ENCODE results near the gene AK3. TPM values are rescaled to one million over a fixed set of nuclear protein-coding genes. Genes with fewer than 3 reads are reported as not detected.

AK3 gene
- total and polyA plus RNA-seq, 2 of the 8 experiments (the other 6 are each of a cell fraction or from before 2014, with no cell fraction given) = 8.9 to 30.0 TPM

DNA sequence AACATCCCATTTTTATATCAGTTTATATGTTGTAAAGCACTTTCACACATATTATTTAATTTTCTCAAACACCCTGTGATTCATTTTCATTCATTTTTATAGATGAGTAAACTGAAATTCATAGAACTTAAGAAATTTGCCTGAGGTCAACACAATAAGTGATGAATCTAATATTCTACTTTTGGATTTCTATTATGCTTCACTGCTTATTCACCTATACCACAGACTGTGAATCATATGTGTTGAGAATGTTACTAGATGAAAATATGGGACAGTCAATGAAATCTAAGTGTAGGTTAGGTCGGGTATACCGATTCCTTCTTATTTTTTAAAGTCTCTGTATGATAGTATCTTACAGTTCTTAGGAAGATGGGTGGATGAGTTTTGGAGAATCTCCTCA is 36.9 kb downstream of the AK3 start:
- no peak overlapping the region for H4K8ac ChIP-seq (ENCODE audit: extremely low read depth, insufficient read depth, low read length)
- no peak overlapping the region for H4K91ac ChIP-seq (replicated peaks; ENCODE audit: insufficient read length, low read length)
- no peak overlapping the region for H3K4ac ChIP-seq (replicated peaks; ENCODE audit: insufficient read length, low read depth, low read length)
- 88% methylated on average over 2 of the region's 2 CpGs; no CpG with 5 or more reads in 1 of the 2 experiments for WGBS, 2 experiments (ENCODE audit: extremely low coverage in 1 of 2, insufficient coverage in 1 of 2, insufficient read length in 1 of 2, insufficient replicate concordance in 2 of 2, low coverage in 1 of 2, low lambda C conversion rate in 2 of 2, missing lambda C conversion rate in 1 of 2)
- no peak overlapping the region for H3K4me2 ChIP-seq (ENCODE audit: insufficient read depth in 1 of 2, low read depth in 2 of 2, low read length in 2 of 2)
- DNase-seq (ENCODE audit: low read depth in 1 of 2, low spot score in 2 of 2) = no peak
- H2BK20ac ChIP-seq (ENCODE audit: low read length) = no peak overlapping the region
- H2AFZ ChIP-seq (ENCODE audit: low read length) = no peak overlapping the region
- H3K4me3 ChIP-seq (ENCODE audit: extremely low read depth in 1 of 4, insufficient read depth in 2 of 4, low read depth in 3 of 4, low read length in 4 of 4) = no peak overlapping the region
- no peaks in the 10 kb centered on the region for H3K79me1 ChIP-seq (ENCODE audit: low read depth, low read length)
- no peak overlapping the region for H2AK5ac ChIP-seq (ENCODE audit: low read depth, low read length)
- H2BK15ac ChIP-seq (ENCODE audit: low read length) = no peak overlapping the region
- H3K27me3 ChIP-seq (replicated peaks in 1 of 4; ENCODE audit: control insufficient read depth in 3 of 4, extremely low read depth in 1 of 4, insufficient read depth in 3 of 4, low read length in 3 of 4) = no peaks in the 10 kb centered on the region
- H3K9ac ChIP-seq (replicated peaks in 1 of 4; ENCODE audit: extremely low read depth in 1 of 4, low read depth in 3 of 4, low read length in 3 of 4) = no peak overlapping the region
- FAIRE-seq = no peak
- ChIA-PET CTCF (ENCODE audit: partially characterized antibody) (interaction anchor here (1.2 kb wide), 1 partner anchor 9 kb away, joined by 3 read pairs; no protein-coding TSS in a partner anchor), POLR2A (ENCODE audit: partially characterized antibody) (no interaction called here)
- no peak overlapping the region for H4K5ac ChIP-seq (ENCODE audit: insufficient read length, low read depth, low read length)
- no peak overlapping the region for H2BK5ac ChIP-seq (ENCODE audit: low read depth, low read length)
- H3K23ac ChIP-seq (ENCODE audit: insufficient read length) = no peak overlapping the region
- no peak overlapping the region for H3K18ac ChIP-seq (ENCODE audit: extremely low read depth, low read length)
- no peak overlapping the region for H3K27ac ChIP-seq (ENCODE audit: low read depth, low read length)
- H3K79me2 ChIP-seq (ENCODE audit: control insufficient read depth in 1 of 2, insufficient read depth in 2 of 2, low read length in 2 of 2) = no peaks in the 10 kb centered on the region
- H4K20me1 ChIP-seq (replicated peaks in 1 of 2; ENCODE audit: control insufficient read depth in 1 of 2, insufficient read depth in 2 of 2, low read length in 2 of 2) = no peaks in the 10 kb centered on the region
- no peak overlapping the region for H2BK12ac ChIP-seq (ENCODE audit: low read depth, low read length)
- H3K14ac ChIP-seq (ENCODE audit: insufficient read length) = no peak overlapping the region
- H3K9me3 ChIP-seq (ENCODE audit: insufficient read depth in 2 of 2, low read depth in 1 of 2, low read length in 1 of 2) = no peaks in the 10 kb centered on the region
- no peak overlapping the region for H3K56ac ChIP-seq (replicated peaks; ENCODE audit: insufficient read length, low read depth, low read length)
- no peak overlapping the region for H2BK120ac ChIP-seq (replicated peaks; ENCODE audit: low read depth, low read length)
- no peaks in the 10 kb centered on the region for H3K4me1 ChIP-seq (replicated peaks in 1 of 4; ENCODE audit: control insufficient read depth in 3 of 4, insufficient read depth in 4 of 4, low read length in 3 of 4)
- H3K23me2 ChIP-seq (ENCODE audit: low read depth, low read length) = no peaks in the 10 kb centered on the region
- peaks cover 3 to 21% (median 7%) of the 10 kb centered on the region in 4 experiments; a peak in 3 of 8 replicates for H3K36me3 ChIP-seq (ENCODE audit: control insufficient read depth in 2 of 4, insufficient read depth in 4 of 4, low read length in 3 of 4)
- TF ChIP-seq, protein P1, sequence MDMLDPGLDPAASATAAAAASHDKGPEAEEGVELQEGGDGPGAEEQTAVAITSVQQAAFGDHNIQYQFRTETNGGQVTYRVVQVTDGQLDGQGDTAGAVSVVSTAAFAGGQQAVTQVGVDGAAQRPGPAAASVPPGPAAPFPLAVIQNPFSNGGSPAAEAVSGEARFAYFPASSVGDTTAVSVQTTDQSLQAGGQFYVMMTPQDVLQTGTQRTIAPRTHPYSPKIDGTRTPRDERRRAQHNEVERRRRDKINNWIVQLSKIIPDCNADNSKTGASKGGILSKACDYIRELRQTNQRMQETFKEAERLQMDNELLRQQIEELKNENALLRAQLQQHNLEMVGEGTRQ (IDR thresholded peaks at IDR 0.05; ENCODE audit: low read length) = no peak
- no peak for TF ChIP-seq SRF (IDR thresholded peaks at IDR 0.05; ENCODE audit: low read depth, low read length)
- TF ChIP-seq CHD2 (IDR thresholded peaks at IDR 0.05; ENCODE audit: low read length) = no peak
- no peak for TF ChIP-seq NANOG (IDR thresholded peaks at IDR 0.05; ENCODE audit: insufficient read depth, low read depth, low read length, poor library complexity, severe bottlenecking)
- no peak for TF ChIP-seq TAF7 (optimal IDR thresholded peaks at IDR 0.05; ENCODE audit: borderline replicate concordance, low read depth, low read length)
- TF ChIP-seq CTBP2 (IDR thresholded peaks at IDR 0.05; ENCODE audit: borderline replicate concordance, insufficient read depth, insufficient read length, low read length) = no peak

Measured in H1 (cell line).